PC-3 (cell line): Measurements from ENCODE around the gene SMAD5.

Experiments
- EZH2 ChIP-seq: fragments of 300-600 bp; sonication (generic); IDR thresholded peaks from one replicate; pipeline ENCODE4 v1.6.1; 2017; ENCODE audit warnings: antibody characterized with exemption, mild to moderate bottlenecking, low read length; ENCODE audit not compliant: unreplicated experiment
- EZH2phosphoT487 ChIP-seq: fragments of 300-600 bp; sonication (generic); IDR thresholded peaks from 2 replicates; pipeline ENCODE4 v1.6.1; 2018; ENCODE audit warnings: mild to moderate bottlenecking, antibody characterized with exemption, low read length, borderline replicate concordance

DNA sequence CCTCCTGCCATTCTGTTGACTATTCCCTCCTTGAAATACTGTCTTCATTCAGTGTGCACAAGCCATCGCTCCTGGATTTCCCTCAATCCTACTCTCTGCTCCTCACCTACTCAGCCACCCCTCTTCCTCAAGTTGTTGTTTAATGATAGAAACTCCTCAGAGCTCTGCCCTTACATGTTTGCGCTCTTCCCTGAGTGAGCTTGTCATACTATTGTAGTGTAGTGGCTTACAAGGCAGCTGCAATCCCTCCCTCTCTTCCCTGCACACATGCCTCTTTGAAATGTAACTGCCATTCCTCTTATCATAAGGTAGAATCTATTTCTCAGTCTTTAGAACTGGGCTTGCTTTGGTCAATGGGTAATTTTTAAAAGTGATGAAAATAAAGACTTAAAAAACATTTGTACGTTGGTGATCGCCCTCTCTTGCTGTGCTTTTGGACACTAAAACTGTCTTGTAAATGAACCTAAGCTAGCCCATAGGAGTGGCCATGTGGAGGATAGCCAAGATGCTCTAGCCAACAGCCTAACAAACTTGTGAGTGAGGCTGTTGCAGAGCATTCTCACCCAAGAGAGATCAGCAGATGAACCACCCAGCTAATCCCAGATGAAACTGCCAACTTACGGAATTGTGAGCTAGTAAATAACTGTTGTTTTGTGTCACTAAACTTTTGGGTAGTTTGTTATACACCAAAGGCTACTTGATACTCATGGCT lies 18.1 kb upstream of the SMAD5 start:
- TF ChIP-seq EZH2phosphoT487 (no peak), EZH2 (no peak)
